GM18519 (cell line): ENCODE measurements around the gene FMNL2.

ENCODE experiments used
- ATAC-seq: cut with Tn5 transposase; IDR thresholded peaks from one replicate; pipeline ENCODE4 v1.9.1; 2021; ENCODE audit warnings: mild to moderate bottlenecking, moderate library complexity; ENCODE audit not compliant: unreplicated experiment, low FRiP score

FMNL2 gene

DNA sequence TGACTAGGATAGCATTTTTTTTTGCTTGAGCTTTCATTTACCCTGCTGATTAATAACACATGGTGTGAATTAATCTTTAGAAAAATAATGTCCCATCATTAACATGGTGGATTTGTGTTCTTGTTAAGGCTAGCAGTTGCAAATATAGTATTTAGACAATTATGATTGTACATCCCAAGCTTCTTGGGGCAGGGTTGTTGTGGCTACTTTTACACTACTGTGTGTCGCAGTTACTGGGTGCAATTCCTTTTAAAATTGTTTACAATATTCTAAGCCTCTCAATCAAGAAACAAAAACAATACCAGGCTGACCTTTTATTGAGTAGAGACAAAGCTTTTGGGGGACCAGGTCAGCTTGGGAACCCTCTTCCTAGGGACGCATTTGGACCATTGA, 2.5 kb downstream of the FMNL2 start:
- ATAC-seq, result no peak

- ATAC-seq, result no peak
These were observed 4.7 kb downstream of the FMNL2 start for GRCh38 chr2:152339556-152340286.

DNA sequence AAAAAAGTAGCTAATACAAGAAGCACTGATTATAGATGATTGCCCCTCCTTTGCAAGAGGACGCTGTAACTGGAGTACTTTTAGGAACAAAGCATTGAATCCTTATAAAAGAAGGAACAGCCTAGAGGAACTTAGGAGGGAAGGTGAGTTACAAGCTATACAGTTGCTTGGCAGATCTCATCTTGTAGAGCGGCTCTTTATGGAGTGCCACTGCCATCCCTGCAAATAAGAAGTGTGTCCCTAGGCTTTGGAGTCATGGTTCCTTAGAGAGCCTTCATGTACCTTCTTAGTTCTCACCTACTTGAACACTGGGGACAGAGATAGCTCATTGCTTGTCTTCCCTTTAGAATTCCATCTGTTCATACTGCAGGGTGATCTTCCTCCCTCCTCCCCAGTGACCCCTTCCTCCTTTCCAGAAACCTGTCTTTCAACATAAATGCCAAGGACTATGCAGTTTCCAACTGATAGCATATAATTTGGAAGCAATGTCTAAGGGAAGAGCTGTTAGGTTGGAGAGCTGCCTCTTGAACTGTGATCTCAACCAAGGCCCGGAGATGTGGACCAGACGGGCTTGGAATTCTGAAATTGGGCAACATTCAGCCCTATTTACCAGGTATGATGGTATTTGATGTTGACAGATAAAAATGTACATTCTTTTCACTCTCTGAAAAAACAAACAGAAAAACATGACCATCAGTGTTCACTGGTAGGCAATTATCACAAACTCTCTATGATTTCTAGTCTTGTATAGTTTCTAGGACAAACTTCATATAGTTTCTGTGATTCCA, 7.5 kb downstream of the FMNL2 start:
- ATAC-seq, result no peak

DNA sequence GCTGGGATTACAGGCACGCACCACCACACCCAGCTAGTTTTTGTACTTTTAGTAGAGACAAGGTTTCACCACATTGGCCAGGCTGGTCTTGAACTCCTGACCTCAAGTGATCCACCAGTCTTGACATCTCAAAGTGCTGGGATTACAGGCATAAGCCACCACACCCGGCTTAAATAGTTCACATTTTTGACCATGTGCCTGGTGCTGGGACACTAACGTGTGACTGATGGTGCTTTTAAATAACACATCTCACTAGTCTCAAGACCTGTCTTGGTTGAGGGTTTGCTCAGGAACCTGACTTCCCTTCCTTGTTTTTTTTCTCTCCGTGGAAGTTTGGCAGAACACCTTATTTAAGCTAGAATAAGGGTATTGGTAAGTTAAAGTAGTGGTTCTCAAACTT, 8.5 kb downstream of the FMNL2 start:
- no peak for ATAC-seq

- ATAC-seq, result no peak
These were observed 9.7 kb downstream of the FMNL2 start for GRCh38 chr2:152344579-152345195.

DNA sequence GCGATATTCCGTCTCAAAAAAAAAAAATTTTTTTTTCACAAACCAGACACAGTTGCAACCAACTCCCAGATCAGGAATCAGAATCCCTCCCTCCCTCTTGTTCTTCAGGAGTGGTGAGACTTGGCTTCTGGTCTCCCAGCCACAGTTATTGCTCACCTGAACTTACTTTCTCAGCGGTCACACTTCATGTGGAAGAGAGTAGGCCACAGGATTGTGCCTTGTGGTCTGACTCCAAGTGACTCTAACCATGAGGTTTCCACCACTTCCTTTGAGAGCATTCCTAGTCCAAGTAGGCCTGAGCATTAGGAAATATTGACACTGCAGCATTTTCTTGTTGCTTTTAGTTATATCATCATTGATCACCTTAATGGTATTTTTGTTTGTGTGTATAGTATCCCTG, 12.1 kb downstream of the FMNL2 start:
- no peak for ATAC-seq

DNA sequence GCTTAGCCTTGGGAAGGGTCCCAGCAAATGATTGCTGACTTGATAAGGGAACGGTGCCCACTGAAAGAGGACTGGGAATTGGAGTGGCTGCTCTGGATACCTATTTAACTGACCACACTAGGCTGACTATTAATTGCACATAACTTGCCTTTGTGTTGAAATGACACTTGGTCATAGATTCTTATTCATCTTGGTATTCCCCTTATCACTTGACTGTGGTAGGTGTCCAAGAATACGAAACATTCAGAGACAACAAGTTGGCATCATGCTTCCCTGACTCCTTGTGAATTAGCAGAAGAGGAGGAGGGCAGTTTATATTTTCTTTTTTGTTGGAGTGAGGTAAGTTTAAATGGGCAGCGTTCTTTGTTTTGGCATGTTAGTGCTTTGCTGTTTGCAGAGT, 13.4 kb downstream of the FMNL2 start:
- no peak for ATAC-seq

DNA sequence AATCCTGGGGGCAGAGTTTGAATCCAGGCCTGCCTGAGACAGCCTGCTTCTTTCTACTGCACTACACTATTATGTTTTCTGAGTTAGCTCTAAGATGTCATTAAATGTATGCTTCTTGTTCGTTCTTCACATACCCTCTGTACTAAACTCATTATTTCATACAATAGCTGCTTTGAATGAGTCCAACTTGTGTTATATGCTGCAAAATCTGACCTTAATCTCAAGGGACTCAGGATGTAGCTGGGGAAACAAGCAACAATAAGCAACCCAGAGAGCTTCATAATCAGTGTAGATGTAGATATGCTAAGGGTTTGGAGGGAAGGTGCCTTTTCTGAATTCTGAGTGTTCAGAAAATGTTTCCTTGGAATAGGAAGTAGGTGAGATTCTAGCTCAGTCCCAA, 14.4 kb downstream of the FMNL2 start:
- ATAC-seq, result no peak

- no peak for ATAC-seq
These were observed 15.2 kb downstream of the FMNL2 start for GRCh38 chr2:152350155-152350679.

- no peak for ATAC-seq
These were observed 17.6 kb downstream of the FMNL2 start for GRCh38 chr2:152352616-152353015.

GRCh38 chr2:152353364-152353763, 18.4 kb downstream of the FMNL2 start:
- no peak for ATAC-seq

DNA sequence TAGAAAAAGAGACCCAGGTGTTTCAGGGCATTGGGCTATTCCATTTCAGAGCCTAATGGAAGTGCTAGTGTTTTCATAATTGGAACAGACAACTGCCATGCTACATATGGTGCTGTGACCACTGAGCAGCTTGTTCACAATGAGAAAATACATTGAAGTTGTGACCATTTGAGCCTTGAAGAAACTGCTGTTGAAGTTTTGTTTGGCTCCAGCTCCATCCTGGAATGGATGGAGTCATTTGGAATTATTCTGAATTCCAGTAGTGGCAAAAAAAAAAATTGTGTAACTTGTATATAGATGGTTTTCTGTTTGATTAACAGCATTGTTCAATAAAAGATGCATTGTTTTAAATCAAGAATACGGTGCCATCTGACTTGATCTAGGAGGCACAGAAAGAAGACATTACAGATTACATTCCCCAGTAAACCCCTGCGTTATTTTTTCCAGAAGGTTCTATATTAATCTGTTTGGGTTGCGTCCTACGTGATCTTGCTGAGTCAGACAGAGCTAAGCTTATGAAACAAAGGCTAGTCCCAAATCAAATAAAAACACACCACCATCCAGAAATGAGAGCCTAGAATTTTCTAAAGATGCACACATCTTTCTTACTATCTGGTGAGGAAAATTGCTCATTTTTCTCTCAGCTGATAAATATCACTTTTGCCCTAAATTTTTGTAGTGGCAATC, 19.2 kb downstream of the FMNL2 start:
- ATAC-seq, result no peak

DNA sequence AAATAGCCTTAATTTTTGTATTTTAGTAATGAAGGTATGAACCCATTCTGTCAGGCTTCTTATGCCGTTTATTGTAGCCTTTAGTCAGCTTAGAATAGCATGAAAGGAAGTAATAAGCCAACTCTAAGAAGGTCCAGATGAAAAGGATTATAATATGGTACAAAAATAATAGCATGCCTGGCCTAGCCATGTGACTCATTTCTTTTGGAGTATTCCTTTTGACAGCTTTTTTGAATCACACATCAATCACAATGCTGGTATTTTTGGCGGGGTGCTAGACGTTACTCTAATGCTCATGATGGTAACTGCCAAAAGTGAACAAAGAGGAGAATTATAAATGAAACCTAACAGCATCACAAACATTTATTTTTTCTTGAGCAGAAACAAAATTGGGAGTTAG, 19.9 kb downstream of the FMNL2 start:
- no peak for ATAC-seq

GRCh38 chr2:152355409-152355831, 20.4 kb downstream of the FMNL2 start:
- no peak for ATAC-seq

GRCh38 chr2:152359573-152360363, 24.8 kb downstream of the FMNL2 start:
- no peak for ATAC-seq

- peak; percentile 63 for ATAC-seq
These were observed 29.0 kb downstream of the FMNL2 start for GRCh38 chr2:152363936-152364335.

GRCh38 chr2:152367547-152368390, 32.8 kb downstream of the FMNL2 start:
- ATAC-seq, result peak; percentile 84

- no peak for ATAC-seq
These were observed 34.3 kb downstream of the FMNL2 start for GRCh38 chr2:152369176-152369860.
